NCI-H2081 (cell line): ENCODE results near the gene NRGN.
A peak's percentile ranks its signal among the peaks of the same experiment; 100 is the strongest.

Source experiments
- DNase-seq, 2 experiments: peaks; one replicate each; lab custom pipeline; 2025; lab: John Stamatoyannopoulos, UW

The NRGN gene

DNA sequence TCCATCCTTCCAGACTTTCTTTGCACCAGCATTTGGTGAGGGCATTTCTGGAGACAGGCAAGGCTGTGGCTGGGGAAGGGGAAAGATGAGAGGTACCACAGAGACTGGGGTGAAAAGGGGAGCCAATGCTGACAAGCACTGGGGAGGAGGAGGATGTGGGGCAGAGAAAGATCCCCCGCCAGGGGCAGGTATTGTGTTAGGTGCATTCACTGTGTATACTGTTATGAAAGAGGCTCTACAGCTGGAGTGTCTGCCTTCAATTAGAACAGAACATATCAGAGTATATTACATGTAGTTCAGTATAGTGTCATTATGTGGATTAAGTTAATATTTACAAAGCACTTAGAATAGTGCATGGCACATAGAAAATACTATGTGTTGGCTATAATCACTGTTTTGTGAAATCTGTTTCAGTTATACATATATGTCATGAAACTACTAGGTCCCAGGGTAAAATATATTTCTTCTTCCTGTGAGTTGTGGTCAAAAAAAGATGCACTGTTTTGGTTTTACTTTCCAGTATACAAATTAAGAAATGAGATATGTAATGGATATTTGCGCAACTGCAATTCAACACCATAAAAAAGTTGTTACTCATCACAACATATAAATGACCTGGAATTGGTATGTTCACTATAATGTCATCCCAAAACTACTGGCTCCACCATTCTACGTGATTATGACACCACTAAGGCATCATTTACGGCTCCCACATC lies 52.0 kb downstream of the NRGN start:
- DNase-seq, result peak in 1 of 2 experiments; percentile 19

DNA sequence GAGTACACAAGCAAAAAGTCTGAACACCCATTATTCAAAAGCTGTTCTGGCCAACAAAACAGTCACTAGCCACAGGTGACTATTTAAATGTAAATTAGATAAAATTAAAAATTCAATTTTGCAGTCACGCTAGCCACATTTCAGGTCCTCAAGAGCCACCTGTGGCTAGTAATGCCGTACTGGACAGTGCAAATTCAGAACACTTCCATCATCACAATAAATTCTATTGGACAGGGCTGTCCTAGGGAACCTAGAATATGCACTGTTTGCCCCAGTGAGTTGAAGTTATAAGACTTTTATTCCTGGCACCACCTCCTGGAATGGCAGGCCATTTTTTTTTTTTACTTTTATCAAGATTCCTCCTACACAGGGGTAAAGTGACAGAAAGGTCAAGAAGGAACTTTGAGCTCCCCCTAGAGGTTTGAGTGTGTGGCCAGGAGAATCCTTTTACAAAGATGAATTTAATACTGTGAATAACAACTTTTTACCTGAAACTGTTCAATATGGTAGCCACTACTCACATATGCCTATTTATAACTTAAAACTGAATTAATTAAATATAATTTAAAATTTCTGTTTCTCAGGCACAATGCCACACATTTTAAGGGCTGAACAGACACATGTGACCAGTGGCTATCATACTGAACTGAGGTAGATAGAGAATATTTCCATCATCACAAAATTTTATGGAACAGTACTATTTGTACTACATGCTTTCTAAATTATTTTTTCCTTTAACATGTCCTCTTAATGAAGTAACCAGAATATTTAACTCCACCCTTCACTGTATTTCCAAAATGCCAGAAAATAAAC lies 53.9 kb downstream of the NRGN start:
- DNase-seq, result peak; percentile 36 to 46

GRCh38 chr11:124796312-124796711 lies 56.6 kb downstream of the NRGN start:
- DNase-seq, result no peak
